ENCODE results near the gene WAS. TPM values are rescaled to one million over a fixed set of nuclear protein-coding genes. Genes with fewer than 3 reads are reported as not detected.

The WAS gene
- 1 to 10 TPM; 3.0 to 4.9 TPM for total RNA-seq

- H3K27ac ChIP-seq, result peak within 1 kb of the TSS; percentile 46
- H3K27me3 ChIP-seq, result no peaks in the 10 kb centered on the region
- intact Hi-C loops (cut with DNase I), result no loop called here
- peak within 1 kb of the TSS; percentile 23 to 57 for H3K9ac ChIP-seq (ENCODE audit: low read depth in 2 of 2, low read length in 2 of 2)
- H3K36me3 ChIP-seq, result no peaks in the 10 kb centered on the region
- H3K4me3 ChIP-seq, result peak within 1 kb of the TSS; percentile 11
- TF ChIP-seq CTCF (IDR thresholded peaks at IDR 0.05), result no peak
- H3K9me3 ChIP-seq, result no peaks in the 10 kb centered on the region
- DNase-seq, result no peak
- H3K4me1 ChIP-seq, result no peaks in the 10 kb centered on the region
Measured at GRCh38 chrX:48683411-48683982, at the start of gene WAS. WAS (plus strand) TSS chrX:48683799; CDS start chrX:48683854, 55 bp downstream.

GRCh38 chrX:48636301-48636700, 47.3 kb upstream of the WAS start:
- Histone ChIP-seq H3K27ac (no peak overlapping the region), H3K4me1 (peaks cover 3% of the 10 kb centered on the region), H3K36me3 (no peaks in the 10 kb centered on the region), H3K4me3 (no peak overlapping the region), H3K9me3 (no peaks in the 10 kb centered on the region), H3K27me3 (no peaks in the 10 kb centered on the region), H3K9ac (ENCODE audit: low read depth in 2 of 2, low read length in 2 of 2) (no peak overlapping the region)
- DNase-seq, result no peak
- TF ChIP-seq CTCF (IDR thresholded peaks at IDR 0.05), result no peak
- intact Hi-C loops (cut with DNase I), result no loop called here

- no peak for DNase-seq
- no peaks in the 10 kb centered on the region for H3K27me3 ChIP-seq
- peaks cover 2% of the 10 kb centered on the region for H3K4me1 ChIP-seq
- no peaks in the 10 kb centered on the region for H3K36me3 ChIP-seq
- no peak overlapping the region for H3K27ac ChIP-seq
- TF ChIP-seq CTCF (IDR thresholded peaks at IDR 0.05), result no peak
- H3K9ac ChIP-seq (ENCODE audit: low read depth in 2 of 2, low read length in 2 of 2), result no peak overlapping the region
- no peaks in the 10 kb centered on the region for H3K9me3 ChIP-seq
- intact Hi-C loops (cut with DNase I), result no loop called here
- H3K4me3 ChIP-seq, result no peak overlapping the region
Measured at GRCh38 chrX:48636776-48637175, 46.8 kb upstream of the WAS start.

- intact Hi-C loops (cut with DNase I), result no loop called here
- Histone ChIP-seq H3K4me3 (no peak overlapping the region), H3K27me3 (no peaks in the 10 kb centered on the region), H3K9ac (ENCODE audit: low read depth in 2 of 2, low read length in 2 of 2) (no peak overlapping the region), H3K36me3 (no peaks in the 10 kb centered on the region), H3K9me3 (no peaks in the 10 kb centered on the region), H3K4me1 (no peaks in the 10 kb centered on the region), H3K27ac (no peak overlapping the region)
- DNase-seq, result no peak
- no peak for TF ChIP-seq CTCF (IDR thresholded peaks at IDR 0.05)
Measured at GRCh38 chrX:48645669-48646068, 37.9 kb upstream of the WAS start.

GRCh38 chrX:48648336-48648751, 35.3 kb upstream of the WAS start:
- intact Hi-C loops (cut with DNase I), result no loop called here
- Histone ChIP-seq H3K9me3 (no peaks in the 10 kb centered on the region), H3K27me3 (no peaks in the 10 kb centered on the region), H3K27ac (no peak overlapping the region), H3K36me3 (no peaks in the 10 kb centered on the region), H3K9ac (ENCODE audit: low read depth in 2 of 2, low read length in 2 of 2) (no peak overlapping the region), H3K4me3 (no peak overlapping the region), H3K4me1 (no peaks in the 10 kb centered on the region)
- DNase-seq, result peak; percentile 22
- peak; percentile 27 for TF ChIP-seq CTCF (IDR thresholded peaks at IDR 0.05)
